Measurements from ENCODE around the gene NTM. TPM values are rescaled to one million over a fixed set of nuclear protein-coding genes. Genes with fewer than 3 reads are reported as not detected.
A peak's percentile ranks its signal among the peaks of the same experiment; 100 is the strongest.

NTM gene
- total and polyA plus RNA-seq, 12 donors: 0.26 to 11.5 (median 4.0) TPM

- Histone ChIP-seq H3K4me1 (replicated peaks in 1 of 2) (no peaks in the 10 kb centered on the region), H3K4me3 (no peak overlapping the region), H3K27me3 (no peaks in the 10 kb centered on the region), H3K9me3 (replicated peaks in 1 of 3) (no peaks in the 10 kb centered on the region), H3K27ac (no peak overlapping the region), H3K36me3 (replicated peaks in 1 of 2) (no peaks in the 10 kb centered on the region)
- intact Hi-C loops (cut with DNase I): no loop called here
- DNase-seq: no peak
- TF ChIP-seq POLR2A (IDR thresholded peaks at IDR 0.05) (no peak), CTCF (IDR thresholded peaks at IDR 0.05) (no peak)
- 78 to 82% (median 80%) methylated on average over 13 of the region's 13 CpGs for WGBS, 4 donors
Measured at GRCh38 chr11:131932584-131933325, 562.3 kb downstream of the NTM start.

GRCh38 chr11:131934006-131934405, 563.6 kb downstream of the NTM start:
- Histone ChIP-seq H3K9me3 (replicated peaks in 1 of 3) (no peaks in the 10 kb centered on the region), H3K4me3 (no peak overlapping the region), H3K4me1 (replicated peaks in 1 of 2) (no peaks in the 10 kb centered on the region), H3K36me3 (replicated peaks in 1 of 2) (no peaks in the 10 kb centered on the region), H3K27ac (no peak overlapping the region), H3K27me3 (no peaks in the 10 kb centered on the region)
- 65 to 82% (median 76%) methylated on average over 4 of the region's 4 CpGs for WGBS, 4 donors
- no peak for TF ChIP-seq POLR2A (IDR thresholded peaks at IDR 0.05)
- TF ChIP-seq CTCF (IDR thresholded peaks at IDR 0.05): no peak
- intact Hi-C loops (cut with DNase I): no loop called here
- DNase-seq: no peak

- WGBS, 4 donors: 70 to 81% (median 79%) methylated on average over 6 of the region's 6 CpGs
- no peak for TF ChIP-seq POLR2A (IDR thresholded peaks at IDR 0.05)
- TF ChIP-seq CTCF (IDR thresholded peaks at IDR 0.05): no peak
- Histone ChIP-seq H3K36me3 (replicated peaks in 1 of 2) (no peaks in the 10 kb centered on the region), H3K4me3 (no peak overlapping the region), H3K27ac (no peak overlapping the region), H3K9me3 (replicated peaks in 1 of 3) (no peaks in the 10 kb centered on the region), H3K27me3 (no peaks in the 10 kb centered on the region), H3K4me1 (replicated peaks in 1 of 2) (no peaks in the 10 kb centered on the region)
- intact Hi-C loops (cut with DNase I): no loop called here
- peak in 3 of 7 donors; percentile 4 to 30 (median 23) for DNase-seq
Measured at GRCh38 chr11:131938351-131938751, 567.9 kb downstream of the NTM start.

GRCh38 chr11:131940126-131940525, 569.7 kb downstream of the NTM start:
- no peaks in the 10 kb centered on the region for H3K36me3 ChIP-seq (replicated peaks in 1 of 2)
- no peak overlapping the region for H3K27ac ChIP-seq
- WGBS, 4 donors: 51 to 71% (median 58%) methylated on average over 4 of the region's 4 CpGs
- no peak for DNase-seq
- TF ChIP-seq CTCF (IDR thresholded peaks at IDR 0.05): no peak
- H3K4me1 ChIP-seq (replicated peaks in 1 of 2): no peaks in the 10 kb centered on the region
- no peaks in the 10 kb centered on the region for H3K9me3 ChIP-seq (replicated peaks in 1 of 3)
- intact Hi-C loops (cut with DNase I): no loop called here
- H3K4me3 ChIP-seq: no peak overlapping the region
- no peaks in the 10 kb centered on the region for H3K27me3 ChIP-seq

All from adrenal gland (tissue), 12 donors.